ENCODE data around the gene TBPL1. TPM values are rescaled to one million over a fixed set of nuclear protein-coding genes. Genes with fewer than 3 reads are reported as not detected.

The TBPL1 gene
- total RNA-seq, 4 donors from 2014 or later = 0.85 to 9.1 (median 4.7) TPM

GRCh38 chr6:133958791-133959190 is 5.8 kb downstream of the TBPL1 start:
- no peak for DNase-seq
- Histone ChIP-seq H3K4me3 (no peak overlapping the region), H3K9me3 (no peaks in the 10 kb centered on the region), H3K4me1 (peaks cover 15 to 35% of the 10 kb centered on the region in 2 donors), H3K27ac (no peak overlapping the region), H3K36me3 (no peaks in the 10 kb centered on the region), H3K27me3 (no peaks in the 10 kb centered on the region)
- no peak for TF ChIP-seq POLR2A (IDR thresholded peaks at IDR 0.05)
- TF ChIP-seq, protein P1, sequence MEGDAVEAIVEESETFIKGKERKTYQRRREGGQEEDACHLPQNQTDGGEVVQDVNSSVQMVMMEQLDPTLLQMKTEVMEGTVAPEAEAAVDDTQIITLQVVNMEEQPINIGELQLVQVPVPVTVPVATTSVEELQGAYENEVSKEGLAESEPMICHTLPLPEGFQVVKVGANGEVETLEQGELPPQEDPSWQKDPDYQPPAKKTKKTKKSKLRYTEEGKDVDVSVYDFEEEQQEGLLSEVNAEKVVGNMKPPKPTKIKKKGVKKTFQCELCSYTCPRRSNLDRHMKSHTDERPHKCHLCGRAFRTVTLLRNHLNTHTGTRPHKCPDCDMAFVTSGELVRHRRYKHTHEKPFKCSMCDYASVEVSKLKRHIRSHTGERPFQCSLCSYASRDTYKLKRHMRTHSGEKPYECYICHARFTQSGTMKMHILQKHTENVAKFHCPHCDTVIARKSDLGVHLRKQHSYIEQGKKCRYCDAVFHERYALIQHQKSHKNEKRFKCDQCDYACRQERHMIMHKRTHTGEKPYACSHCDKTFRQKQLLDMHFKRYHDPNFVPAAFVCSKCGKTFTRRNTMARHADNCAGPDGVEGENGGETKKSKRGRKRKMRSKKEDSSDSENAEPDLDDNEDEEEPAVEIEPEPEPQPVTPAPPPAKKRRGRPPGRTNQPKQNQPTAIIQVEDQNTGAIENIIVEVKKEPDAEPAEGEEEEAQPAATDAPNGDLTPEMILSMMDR (IDR thresholded peaks at IDR 0.05 in 4 of 5, conservative IDR thresholded peaks at IDR 0.05 in 1 of 5) = no peak
- in situ Hi-C loops (cut with MboI; ENCODE audit: low sequenced_read_pairs in 4 of 4) = no loop called here
- no peak for ATAC-seq
- intact Hi-C loops (cut with DNase I; ENCODE audit: low total_unique reads) = no loop called here

GRCh38 chr6:133959667-133960368 is 6.8 kb downstream of the TBPL1 start:
- peaks cover 5 to 25% of the 10 kb centered on the region in 2 donors for H3K4me1 ChIP-seq
- TF ChIP-seq, protein P1 (IDR thresholded peaks at IDR 0.05 in 4 of 5, conservative IDR thresholded peaks at IDR 0.05 in 1 of 5) = no peak
- TF ChIP-seq POLR2A (IDR thresholded peaks at IDR 0.05) = no peak
- no peaks in the 10 kb centered on the region for H3K9me3 ChIP-seq
- intact Hi-C loops (cut with DNase I; ENCODE audit: low total_unique reads) = no loop called here
- in situ Hi-C loops (cut with MboI; ENCODE audit: low sequenced_read_pairs in 4 of 4) = no loop called here
- no peak overlapping the region for H3K4me3 ChIP-seq
- H3K27me3 ChIP-seq = no peaks in the 10 kb centered on the region
- no peak overlapping the region for H3K27ac ChIP-seq
- ATAC-seq = no peak
- H3K36me3 ChIP-seq = no peaks in the 10 kb centered on the region
- no peak for DNase-seq

DNA sequence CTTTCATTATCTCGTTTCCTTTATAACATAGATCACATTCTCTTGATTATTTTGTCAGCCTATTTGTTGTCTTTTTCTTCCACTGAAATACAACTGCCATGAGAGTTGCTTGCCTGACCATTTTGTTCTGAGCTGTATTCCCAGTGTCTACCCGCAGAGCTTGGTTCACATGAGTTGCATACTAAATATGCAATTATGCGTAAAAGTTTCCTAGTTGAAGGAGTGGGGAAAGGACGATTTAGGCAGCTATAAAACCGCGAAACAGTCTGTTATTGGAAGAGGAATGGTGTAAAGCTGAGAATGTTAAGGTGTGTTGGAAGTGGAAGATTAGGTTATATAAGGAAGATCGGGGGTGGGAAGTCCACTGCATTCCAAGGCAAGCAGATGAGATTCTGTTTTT is 8.8 kb downstream of the TBPL1 start:
- Histone ChIP-seq H3K4me3 (no peak overlapping the region), H3K4me1 (peaks cover 5 to 19% of the 10 kb centered on the region in 2 donors), H3K9me3 (no peaks in the 10 kb centered on the region), H3K27ac (no peak overlapping the region), H3K27me3 (no peaks in the 10 kb centered on the region), H3K36me3 (no peaks in the 10 kb centered on the region)
- TF ChIP-seq, protein P1 (IDR thresholded peaks at IDR 0.05 in 4 of 5, conservative IDR thresholded peaks at IDR 0.05 in 1 of 5) = no peak
- TF ChIP-seq POLR2A (IDR thresholded peaks at IDR 0.05) = no peak
- intact Hi-C loops (cut with DNase I; ENCODE audit: low total_unique reads) = no loop called here
- in situ Hi-C loops (cut with MboI; ENCODE audit: low sequenced_read_pairs in 4 of 4) = no loop called here
- DNase-seq (no peak), ATAC-seq (no peak)

- H3K4me1 ChIP-seq = peaks cover 0 to 7% of the 10 kb centered on the region in 2 donors
- DNase-seq (no peak), ATAC-seq (no peak)
- no peaks in the 10 kb centered on the region for H3K27me3 ChIP-seq
- intact Hi-C loops (cut with DNase I; ENCODE audit: low total_unique reads) (no loop called here), in situ Hi-C loops (cut with MboI; ENCODE audit: low sequenced_read_pairs in 4 of 4) (no loop called here)
- H3K36me3 ChIP-seq = no peaks in the 10 kb centered on the region
- H3K4me3 ChIP-seq = no peak overlapping the region
- no peak overlapping the region for H3K27ac ChIP-seq
- TF ChIP-seq, protein P1 (IDR thresholded peaks at IDR 0.05 in 4 of 5, conservative IDR thresholded peaks at IDR 0.05 in 1 of 5) = no peak
- no peak for TF ChIP-seq POLR2A (IDR thresholded peaks at IDR 0.05)
- H3K9me3 ChIP-seq = no peaks in the 10 kb centered on the region
These were observed 11.0 kb downstream of the TBPL1 start for GRCh38 chr6:133964052-133964451.

- no peak for ATAC-seq
- Histone ChIP-seq H3K4me3 (no peak overlapping the region), H3K36me3 (no peaks in the 10 kb centered on the region), H3K4me1 (peaks cover 0 to 5% of the 10 kb centered on the region in 2 donors), H3K27me3 (no peaks in the 10 kb centered on the region), H3K9me3 (no peaks in the 10 kb centered on the region), H3K27ac (no peak overlapping the region)
- DNase-seq = no peak
- in situ Hi-C loops (cut with MboI; ENCODE audit: low sequenced_read_pairs in 4 of 4) = no loop called here
- no peak for TF ChIP-seq POLR2A (IDR thresholded peaks at IDR 0.05)
- intact Hi-C loops (cut with DNase I; ENCODE audit: low total_unique reads) = no loop called here
These were observed 11.7 kb downstream of the TBPL1 start for GRCh38 chr6:133964702-133965101.

All from gastrocnemius medialis (tissue), 4 donors.